SIG-M5 treated with dmso at 0.1 percent for 504 hours (cell line): ENCODE results near the gene FHIT.

Source experiments
- DNase-seq: peaks from one replicate; lab custom pipeline; 2025; ENCODE audit not compliant: unreplicated experiment; lab: John Stamatoyannopoulos, UW

FHIT gene

DNA sequence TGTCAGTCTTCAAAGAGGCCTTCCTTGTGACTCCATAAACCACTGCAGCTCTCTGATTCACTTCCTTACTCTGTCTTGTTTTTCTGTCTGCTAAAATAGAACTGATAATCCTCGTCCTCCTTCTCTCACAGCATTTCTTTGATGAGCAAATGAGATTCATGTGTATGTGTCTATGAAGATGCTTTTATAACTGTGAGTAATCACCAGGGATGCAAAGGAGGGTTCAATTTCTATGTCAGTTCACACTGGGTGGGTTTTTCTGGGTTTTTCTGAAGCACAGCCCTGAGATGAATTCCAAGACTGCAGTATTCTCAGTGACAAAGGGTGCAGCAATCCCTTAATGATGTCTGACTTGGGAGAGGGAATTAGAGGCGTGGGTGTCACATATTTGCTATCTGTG, 1454.8 kb downstream of the FHIT start:
- no peak for DNase-seq

DNA sequence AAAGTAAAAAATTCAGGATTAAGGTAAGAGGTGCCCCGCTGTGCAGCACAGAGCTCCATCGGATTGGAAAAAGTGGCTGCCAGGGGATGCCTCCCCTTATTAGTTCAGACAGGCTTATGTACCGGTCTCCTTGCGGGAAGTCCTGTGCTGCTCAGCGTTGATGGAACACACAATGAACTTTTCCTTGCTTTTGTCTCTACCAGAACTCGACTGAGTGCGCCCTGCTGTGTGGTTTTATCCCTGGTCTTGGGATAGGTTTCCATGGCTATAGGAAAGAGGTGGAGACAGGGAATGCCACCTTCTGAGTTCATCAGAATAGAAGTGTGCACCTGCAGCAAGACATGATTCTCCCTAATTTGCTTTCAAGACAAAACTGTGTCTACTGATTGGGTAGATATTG, 1455.5 kb downstream of the FHIT start:
- no peak for DNase-seq

DNA sequence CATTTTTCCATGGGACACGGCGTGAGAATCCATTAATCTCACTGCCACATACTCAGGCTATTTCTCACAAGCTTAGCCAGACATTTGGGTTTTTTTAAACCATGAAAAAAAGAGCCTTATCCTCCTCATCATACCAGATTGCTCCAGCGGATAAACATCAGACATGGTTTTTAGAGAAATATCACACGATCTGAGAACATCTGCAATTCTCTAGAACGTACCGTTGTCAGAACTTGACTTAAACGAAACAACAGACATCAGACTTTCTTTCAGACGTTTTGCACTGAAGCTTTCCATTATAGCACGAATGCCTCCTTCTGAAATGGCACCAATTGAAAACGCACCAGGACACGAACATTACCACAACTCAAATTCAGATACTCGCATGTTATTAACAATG, 1457.3 kb downstream of the FHIT start:
- DNase-seq: no peak

DNA sequence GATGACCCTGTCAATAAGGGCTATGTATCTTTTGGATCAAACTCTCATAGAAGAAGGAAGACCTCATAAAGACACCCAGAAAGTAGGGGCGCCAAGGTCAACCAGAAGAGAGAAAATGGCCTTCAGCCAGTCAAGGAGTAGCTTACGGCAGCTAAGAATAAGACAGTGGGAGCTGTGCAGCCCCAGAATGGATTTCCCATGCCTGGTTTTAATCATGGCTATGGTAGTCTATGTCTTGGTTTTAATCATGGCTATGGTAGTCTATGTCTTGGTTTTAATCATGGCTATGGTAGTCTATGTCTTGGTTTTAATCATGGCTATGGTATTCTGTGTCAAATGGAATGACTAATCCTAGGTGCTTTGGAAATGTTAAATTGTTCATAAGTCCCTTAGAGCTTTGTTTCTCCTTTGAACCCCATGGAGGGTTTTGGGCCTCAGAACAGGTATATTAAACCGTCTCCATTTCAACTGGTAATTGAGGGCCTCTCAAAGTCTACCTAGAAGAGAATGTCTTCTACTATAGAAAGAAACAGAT, 1459.4 kb downstream of the FHIT start:
- no peak for DNase-seq

DNA sequence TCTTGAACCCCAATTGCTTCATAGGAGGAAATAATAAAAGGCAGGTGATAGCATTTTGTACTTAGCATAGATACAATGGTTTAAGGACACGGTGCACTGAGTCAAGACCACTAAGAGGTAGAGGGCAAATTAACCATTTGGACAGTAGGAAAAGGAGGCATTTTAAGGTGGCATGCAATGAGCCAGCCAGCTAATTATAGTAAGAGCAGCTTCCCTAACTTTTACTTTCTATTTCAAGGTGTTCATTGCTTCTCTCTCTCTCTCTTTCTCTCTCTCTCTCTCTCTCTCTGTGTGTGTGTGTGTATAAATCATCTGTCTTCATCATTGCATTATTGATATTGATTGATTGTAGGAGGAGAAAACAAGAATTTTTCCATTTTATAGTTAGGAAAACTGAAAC, 1461.0 kb downstream of the FHIT start:
- DNase-seq: no peak

DNA sequence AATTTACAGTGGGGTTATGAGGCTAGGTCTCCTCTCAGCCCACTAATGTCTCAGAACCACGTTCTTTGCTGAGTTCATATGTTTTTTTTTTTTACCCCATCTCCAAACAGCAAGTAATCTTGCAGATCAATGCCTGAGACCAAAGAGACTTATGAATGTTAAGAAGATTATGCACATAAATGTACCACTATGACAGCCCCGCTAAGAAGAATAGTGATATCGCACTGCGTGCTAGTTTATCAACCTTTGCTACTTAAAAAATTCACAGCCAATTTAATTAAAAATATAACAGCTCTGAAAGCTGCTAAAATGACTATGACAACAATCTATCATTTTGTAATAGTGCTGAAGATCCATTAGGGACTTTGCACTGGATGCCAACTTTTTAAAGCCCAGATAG, 1462.5 kb downstream of the FHIT start:
- DNase-seq: no peak

DNA sequence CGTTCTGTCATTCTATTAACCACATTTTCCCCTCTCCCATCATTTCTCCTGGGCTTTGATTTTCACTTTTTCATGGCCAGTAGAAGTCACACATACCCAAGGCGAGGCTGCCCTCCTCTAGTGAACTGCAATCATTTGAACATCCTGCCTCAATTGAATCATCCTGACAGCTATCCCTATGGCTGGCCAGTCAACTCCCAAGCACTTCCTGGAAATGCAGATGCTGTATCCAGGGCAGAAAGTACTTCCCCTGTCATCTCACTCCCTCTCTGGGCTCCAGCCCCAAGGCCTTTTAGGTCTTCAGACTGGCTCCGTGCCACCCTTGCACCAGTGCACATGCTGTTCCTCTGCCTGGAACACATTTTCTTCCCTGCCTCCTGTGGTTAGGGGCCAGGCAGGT, 1463.1 kb downstream of the FHIT start:
- no peak for DNase-seq

DNA sequence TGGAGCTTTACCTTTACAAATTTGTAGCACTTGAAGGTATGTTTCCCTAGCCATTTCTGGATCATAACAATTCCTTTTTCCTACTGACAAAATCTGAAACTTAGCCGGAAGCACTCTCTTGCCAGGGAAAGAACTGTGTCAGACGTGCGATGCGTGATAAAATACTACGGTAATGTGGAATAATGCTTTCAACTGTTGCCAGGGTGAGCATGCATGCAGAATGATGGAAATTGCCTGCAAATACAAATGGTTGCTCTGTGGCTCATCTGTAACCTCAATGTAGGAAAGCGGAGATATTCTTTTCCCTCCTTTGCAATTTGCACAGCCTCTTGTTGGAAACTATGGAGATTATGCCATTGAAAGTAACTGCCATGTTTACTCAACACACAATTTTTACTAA, 1464.9 kb downstream of the FHIT start:
- DNase-seq: no peak

DNA sequence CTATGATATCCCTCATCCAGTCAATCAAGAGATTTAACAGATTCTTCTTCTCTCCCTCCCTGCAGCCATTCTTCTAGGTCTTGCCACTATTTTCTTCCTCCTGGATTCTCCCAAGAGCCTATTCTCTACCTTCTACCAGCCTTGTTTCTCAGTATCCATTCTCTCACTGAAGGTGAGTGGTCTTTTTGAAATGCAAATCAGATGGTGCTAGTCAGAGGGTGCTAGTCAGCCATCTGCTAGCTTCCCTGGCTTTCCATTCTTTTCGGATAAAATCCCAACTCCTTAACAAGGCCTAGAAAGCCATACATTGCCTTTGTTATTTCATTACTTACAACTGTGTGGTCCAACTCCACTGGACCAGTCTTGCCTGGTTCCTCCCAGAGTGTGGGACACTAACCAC, 1467.1 kb downstream of the FHIT start:
- DNase-seq: no peak

DNA sequence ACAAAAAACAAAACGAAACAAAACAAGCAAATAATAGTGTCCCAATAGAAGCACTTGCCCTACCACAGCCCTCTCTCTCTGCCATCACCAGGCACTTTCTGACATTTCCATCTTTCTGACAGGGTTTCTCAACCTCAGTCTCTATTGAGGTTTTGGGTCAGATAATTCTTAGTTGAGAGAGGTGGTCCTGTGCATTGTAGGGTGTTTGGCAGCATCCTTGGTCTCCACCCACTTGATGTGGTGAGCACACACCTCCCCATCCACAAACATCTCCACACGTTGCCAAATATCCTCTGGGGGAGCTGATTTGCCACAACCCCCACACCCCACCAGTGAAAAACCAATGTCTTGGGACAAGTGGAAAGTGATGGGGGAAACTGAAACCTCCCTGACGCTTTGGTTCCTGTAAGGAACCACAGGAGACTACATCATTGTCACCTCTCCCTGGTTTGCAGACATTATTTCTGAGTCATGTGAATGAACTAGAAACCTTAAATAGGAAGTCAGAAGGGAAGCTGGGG, 1467.7 kb downstream of the FHIT start:
- no peak for DNase-seq

DNA sequence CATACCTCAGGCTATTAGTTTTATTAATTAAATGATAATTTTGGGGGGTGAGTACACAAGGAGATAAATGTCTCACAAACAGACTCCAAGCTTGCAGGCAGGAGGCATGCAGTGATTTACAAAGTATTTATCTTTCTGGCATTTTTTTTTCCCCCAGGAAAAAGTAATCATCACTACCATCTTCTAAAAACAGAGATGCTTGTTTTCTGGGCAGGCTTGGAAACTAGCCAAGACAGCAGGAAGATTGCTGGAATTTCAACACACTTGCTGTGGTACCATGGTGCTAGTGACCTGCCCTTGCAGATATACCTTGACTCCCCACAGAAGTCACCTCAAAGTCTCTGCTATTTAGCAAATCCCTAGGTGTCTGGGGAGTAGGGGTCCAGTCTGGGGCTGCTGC, 1468.6 kb downstream of the FHIT start:
- no peak for DNase-seq

DNA sequence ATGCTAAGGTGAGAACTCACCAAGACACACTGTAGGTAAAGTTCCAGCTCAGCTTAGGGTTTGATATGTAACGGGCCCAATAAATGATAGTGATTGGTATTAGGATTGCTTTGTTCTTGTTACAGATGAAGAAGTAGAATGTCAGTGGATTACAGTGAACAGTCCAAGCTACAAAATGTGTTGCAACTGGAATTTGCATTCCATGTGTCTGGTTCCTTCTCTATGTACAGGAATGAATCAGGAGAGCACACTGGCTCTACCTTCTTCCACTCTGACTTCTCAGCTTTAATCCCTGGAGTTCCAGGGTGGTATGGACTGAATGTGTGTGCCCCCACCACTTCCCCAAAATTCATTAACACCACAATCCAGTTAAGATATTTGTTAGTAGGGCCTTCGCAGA, 1471.0 kb downstream of the FHIT start:
- DNase-seq: no peak

DNA sequence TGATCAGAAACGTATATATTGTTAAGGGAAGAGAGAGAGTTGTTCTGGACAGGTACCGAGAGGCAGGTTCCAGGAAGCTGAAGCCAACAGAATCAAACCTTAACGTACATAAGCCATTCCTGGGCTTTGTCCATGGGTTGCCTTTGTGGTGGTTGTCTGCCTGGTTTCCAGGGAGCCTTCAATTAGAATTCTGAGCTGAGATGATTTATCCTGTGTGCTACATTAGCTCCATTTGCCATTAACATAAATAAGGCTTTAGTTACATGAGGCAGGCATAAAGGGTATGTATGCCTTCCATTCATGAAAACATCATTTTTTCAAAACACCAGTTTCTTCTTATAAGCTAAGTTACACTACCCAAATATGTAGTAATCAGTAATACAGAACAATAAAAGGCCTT, 1472.0 kb downstream of the FHIT start:
- no peak for DNase-seq

DNA sequence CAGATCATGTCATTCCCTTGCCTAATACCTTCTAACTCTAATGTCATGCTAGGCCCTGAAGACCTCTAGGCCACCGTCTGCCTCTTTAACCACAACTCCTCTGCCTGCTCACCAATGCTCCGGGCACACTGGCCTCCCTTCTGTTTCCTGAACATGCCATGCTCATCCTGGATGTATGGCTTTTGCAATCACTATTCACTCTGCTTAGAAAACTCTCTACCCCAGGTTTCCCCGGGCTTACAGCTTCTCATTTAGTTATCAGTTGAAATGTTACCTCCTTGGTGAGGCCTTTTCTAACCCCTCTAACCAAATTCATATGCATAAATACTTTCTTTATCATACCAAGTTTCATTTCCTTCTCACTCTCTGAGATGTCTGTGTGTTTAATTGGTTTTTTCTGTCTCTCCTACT, 1473.6 kb downstream of the FHIT start:
- DNase-seq: no peak

DNA sequence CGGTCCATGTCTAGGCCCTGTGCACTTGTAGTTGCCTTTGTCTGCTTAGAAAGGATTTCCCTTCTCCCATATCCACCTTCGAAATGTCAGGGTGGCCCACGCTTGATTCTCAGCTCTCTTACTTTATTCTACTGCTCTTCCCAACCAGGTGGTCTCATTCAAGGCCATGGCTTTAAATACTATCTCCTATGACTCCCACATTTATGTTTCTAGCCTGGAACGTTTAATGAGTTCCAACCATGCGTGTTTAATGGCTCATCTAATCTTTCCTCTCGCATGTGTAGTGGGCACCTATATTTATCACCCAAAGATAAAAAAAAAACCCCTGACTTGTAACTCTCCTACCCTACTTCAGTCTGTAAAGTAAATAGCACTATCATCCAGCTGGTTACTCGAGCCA, 1474.2 kb downstream of the FHIT start:
- no peak for DNase-seq

DNA sequence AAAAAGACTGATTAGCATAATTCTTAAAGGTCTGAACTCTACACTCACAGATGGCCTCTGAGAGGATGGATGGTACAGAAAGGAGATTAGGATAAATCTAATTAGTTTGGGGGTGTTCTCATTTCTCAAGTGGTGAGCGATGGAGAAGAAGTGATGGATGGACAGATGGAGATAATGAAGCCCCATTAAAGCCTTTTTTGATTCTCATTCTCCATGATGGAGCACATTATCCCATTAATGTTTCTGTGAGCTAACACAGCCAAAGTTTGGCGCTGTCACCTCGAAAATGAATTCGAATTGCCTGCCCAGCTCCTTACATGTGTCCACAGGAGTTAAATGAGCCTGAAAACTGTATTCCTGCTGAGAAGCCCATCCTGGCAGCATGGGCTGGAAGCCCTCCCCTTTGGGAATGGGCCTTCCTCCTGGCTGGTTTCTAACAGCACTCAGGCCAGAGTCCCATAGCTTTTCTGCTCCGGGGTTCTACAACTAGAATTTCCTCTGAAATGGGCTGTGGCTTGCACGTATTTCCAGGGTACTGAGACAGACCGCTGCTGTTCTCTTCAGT, 1475.4 kb downstream of the FHIT start:
- DNase-seq: no peak

DNA sequence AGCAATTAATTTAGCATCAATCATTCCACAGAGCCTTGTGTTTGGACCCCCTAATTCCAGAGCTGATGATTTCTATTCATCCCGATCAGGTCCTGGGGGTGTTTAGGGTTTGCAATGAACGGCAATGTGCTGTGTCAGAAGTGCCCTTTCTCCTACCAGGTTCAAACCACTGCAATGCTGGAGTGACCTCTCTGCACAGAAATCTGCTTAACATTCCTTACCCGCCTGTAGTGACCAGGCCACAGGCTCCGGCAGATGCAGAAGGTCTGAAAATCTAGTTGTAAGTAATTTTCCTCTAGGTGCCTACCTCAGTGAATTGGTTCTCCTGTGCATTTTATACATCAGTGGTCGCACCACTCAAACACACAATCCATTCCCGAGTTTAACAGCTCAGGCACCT, 1476.1 kb downstream of the FHIT start:
- DNase-seq: no peak

DNA sequence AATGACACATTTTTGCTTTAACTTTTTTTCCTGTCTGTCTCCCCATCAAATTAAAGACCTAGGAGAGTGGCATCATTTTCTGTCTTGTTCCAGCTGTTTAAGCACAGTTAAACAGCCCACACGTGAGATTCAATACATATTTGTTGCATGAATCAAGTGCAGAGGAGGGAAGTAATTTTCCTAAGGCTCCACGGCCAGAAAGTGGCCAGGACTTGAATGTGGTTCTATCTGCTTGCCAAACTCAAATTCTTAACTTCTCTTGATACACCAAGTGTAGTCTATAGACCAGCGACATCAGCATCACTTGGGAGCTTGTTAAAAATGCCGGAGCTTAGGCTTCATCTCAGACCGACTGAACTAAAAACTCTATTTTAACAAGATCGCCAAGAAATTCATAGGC, 1476.6 kb downstream of the FHIT start:
- no peak for DNase-seq

DNA sequence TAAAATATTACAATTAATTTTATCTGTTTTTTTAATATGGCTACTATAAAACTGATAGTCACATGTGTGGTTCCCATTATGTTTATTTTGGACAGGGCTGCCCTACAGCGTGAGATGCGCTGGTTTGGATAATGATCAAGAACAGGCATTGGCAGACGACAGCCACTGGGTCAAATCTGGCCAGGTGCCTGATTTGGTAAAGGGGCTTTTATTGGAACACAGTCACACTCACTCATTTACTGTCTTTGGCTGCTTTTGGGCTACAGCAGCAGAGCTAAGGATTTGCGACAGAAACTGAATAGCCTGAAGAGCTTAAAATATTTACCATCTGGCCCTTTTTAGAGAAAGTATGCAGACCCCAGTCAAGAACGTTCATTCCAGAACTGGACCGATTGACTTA, 1477.3 kb downstream of the FHIT start:
- no peak for DNase-seq

DNA sequence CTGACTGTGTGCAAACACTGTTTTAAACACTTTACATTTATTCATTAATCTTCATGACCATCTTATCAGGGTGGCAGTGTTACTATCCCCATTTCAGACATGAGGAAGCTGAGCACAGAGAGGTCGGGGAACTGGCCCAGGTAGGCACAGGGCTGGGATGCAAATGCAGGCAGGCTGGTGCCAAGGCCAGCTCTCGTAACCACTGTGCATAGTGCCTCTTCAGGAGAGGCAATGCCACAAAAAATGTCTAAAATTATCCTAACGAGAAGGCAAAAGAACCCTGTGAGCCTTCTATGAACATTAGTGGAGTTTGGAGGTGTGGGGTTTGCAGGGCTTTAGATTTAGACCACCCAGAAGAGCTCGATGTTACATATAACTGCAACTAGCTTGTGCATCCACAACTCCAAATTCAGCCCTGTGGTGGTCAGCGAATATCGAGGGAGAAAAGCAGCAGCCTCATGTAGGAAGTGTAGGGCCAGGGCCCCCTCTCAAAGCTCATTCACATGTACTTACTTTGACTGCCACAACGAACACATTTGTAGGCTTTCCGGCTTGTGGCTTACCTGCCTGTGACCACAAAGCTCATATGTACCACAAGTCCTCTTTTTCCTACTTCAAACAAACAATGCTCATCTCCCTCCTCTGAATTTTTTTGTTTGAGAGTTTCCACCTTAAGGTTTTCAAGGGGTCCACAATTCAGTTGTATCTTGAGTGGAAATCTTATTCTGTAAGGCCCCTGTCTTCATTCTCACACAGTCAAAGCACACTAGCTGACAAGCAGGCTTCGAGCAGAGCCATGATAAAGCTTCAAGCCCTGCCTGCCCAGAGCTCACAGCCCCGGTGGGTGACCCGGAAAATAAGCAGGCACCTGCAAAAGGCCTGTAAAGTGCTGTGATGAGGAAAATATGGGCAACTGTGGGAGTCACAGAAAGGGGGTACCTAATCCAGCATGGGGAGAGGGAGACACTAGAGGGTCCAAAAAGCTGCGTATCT, 1478.5 kb downstream of the FHIT start:
- no peak for DNase-seq

DNA sequence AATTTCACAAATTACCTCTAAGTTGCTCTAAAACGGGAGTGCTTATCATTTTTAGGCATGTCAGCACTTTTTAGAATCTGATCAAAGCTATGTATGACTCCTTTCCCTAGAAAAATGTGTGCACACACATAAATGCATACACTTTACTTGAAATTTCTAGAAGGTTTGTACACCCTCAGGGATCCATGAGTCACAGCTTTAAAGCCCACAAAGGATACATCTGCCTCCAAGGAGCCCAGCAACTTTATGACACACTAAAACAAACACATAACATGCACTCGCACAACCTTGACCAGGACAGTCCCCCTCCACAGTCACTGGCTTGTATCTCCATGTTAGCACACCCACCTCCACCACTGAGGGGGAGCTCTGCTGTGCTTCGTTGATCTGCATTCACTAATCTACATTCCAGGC, 1479.5 kb downstream of the FHIT start:
- peak; percentile 2 for DNase-seq

DNA sequence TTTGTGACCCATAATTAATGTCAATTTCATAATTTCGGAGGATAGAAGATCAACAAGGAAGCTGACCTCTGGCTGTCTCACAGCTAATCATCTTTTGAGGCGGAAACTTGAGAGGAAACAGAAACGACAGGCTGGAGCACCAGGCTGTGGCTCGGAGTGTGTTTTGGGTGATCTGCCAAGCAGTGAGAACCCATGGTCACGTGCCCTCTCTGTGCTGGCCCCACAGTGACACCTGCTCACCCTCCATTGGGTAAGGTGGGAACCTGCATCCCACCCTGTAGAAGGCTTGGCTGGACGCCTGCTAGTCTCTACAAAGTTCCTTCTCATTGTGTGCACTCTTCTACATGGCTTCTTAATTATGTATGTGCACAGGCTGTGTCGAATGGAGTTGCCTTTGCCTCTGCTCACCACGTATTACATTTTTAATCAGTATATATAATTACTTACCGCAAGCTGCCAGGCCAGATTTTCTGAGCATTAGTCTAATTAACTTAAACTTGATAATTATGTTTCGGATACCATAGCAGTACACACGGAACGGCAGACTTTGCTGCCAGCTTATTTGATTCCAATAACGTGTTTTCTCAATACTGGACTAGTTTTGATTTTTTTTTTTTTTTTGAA, 1482.0 kb downstream of the FHIT start:
- no peak for DNase-seq
